Nephron (organoid): ENCODE data around the gene MARVELD2.

Experiments used
- H3K27ac Mint-ChIP-seq, 3 experiments: 2 replicates each; pipeline ENCODE4 v1.8.0; 2020; ENCODE audit warnings: mixed read lengths in 3 of 3, mild to moderate bottlenecking in 2 of 3, moderate library complexity in 1 of 3
- H3K27me3 Mint-ChIP-seq: 2 replicates; pipeline ENCODE4 v1.8.0; 2021; ENCODE audit warnings: low read depth, mild to moderate bottlenecking, moderate library complexity, mixed read lengths
- H3K36me3 Mint-ChIP-seq: 2 replicates; pipeline ENCODE4 v1.8.0; 2020; ENCODE audit warnings: low read depth, mixed read lengths
- H3K4me1 Mint-ChIP-seq: 2 replicates; pipeline ENCODE4 v1.8.0; 2020; ENCODE audit warnings: mixed read lengths
- H3K4me3 Mint-ChIP-seq, 3 experiments: 2 replicates each; pipeline ENCODE4 v1.8.0; 2020; ENCODE audit warnings: mild to moderate bottlenecking in 3 of 3, mixed read lengths in 3 of 3, moderate library complexity in 2 of 3
- H3K9me3 Mint-ChIP-seq: 2 replicates; pipeline ENCODE4 v1.8.0; 2020; ENCODE audit warnings: mixed read lengths
- CTCF ChIP-seq, 3 experiments: fragments of 200-600 bp; sonication (generic); IDR thresholded peaks; one replicate each; pipeline ENCODE4 v1.5.0; 2021; ENCODE audit warnings: antibody characterized with exemption in 3 of 3; ENCODE audit not compliant: unreplicated experiment in 3 of 3

MARVELD2 gene

GRCh38 chr5:69492923-69493395, 78.0 kb downstream of the MARVELD2 start:
- Mint-ChIP-seq H3K4me3 (peak overlapping the region; percentile 86 to 87 (median 87)), H3K4me1 (no peaks in the 10 kb centered on the region), H3K27ac (peak overlapping the region in 1 of 3 experiments; percentile 90), H3K9me3 (no peaks in the 10 kb centered on the region), H3K36me3 (no peaks in the 10 kb centered on the region), H3K27me3 (peaks cover 87% of the 10 kb centered on the region)
- no peak for TF ChIP-seq CTCF (IDR thresholded peaks at IDR 0.05; ENCODE audit: unreplicated experiment in 3 of 3)

- Mint-ChIP-seq H3K27ac (peak overlapping the region in 1 of 3 experiments; percentile 90), H3K4me1 (no peaks in the 10 kb centered on the region), H3K27me3 (peaks cover 86% of the 10 kb centered on the region), H3K36me3 (no peaks in the 10 kb centered on the region), H3K9me3 (no peaks in the 10 kb centered on the region), H3K4me3 (peak overlapping the region; percentile 86 to 87 (median 87))
- no peak for TF ChIP-seq CTCF (IDR thresholded peaks at IDR 0.05; ENCODE audit: unreplicated experiment in 3 of 3)
Measured at GRCh38 chr5:69493396-69494133, 78.6 kb downstream of the MARVELD2 start.
